Mucosa of gallbladder (tissue), 1 donor: ENCODE data around the gene RER1. TPM values are rescaled to one million over a fixed set of nuclear protein-coding genes. Genes with fewer than 3 reads are reported as not detected.
A peak's percentile ranks its signal among the peaks of the same experiment; 100 is the strongest.

Experiments used
- DNase-seq: peaks from one replicate; pipeline ENCODE4 v3.0.0-alpha.2; 2020; ENCODE audit warnings: low spot score
- total RNA-seq: library from RNA; stranded (reverse); gene quantifications from one replicate; pipeline ENCODE4 v1.2.1, GENCODE V29; 2021
- donor health status: DM: no; HTN: no; CAD: no.

The RER1 gene, protein sequence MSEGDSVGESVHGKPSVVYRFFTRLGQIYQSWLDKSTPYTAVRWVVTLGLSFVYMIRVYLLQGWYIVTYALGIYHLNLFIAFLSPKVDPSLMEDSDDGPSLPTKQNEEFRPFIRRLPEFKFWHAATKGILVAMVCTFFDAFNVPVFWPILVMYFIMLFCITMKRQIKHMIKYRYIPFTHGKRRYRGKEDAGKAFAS
- 172 TPM for total RNA-seq

DNA sequence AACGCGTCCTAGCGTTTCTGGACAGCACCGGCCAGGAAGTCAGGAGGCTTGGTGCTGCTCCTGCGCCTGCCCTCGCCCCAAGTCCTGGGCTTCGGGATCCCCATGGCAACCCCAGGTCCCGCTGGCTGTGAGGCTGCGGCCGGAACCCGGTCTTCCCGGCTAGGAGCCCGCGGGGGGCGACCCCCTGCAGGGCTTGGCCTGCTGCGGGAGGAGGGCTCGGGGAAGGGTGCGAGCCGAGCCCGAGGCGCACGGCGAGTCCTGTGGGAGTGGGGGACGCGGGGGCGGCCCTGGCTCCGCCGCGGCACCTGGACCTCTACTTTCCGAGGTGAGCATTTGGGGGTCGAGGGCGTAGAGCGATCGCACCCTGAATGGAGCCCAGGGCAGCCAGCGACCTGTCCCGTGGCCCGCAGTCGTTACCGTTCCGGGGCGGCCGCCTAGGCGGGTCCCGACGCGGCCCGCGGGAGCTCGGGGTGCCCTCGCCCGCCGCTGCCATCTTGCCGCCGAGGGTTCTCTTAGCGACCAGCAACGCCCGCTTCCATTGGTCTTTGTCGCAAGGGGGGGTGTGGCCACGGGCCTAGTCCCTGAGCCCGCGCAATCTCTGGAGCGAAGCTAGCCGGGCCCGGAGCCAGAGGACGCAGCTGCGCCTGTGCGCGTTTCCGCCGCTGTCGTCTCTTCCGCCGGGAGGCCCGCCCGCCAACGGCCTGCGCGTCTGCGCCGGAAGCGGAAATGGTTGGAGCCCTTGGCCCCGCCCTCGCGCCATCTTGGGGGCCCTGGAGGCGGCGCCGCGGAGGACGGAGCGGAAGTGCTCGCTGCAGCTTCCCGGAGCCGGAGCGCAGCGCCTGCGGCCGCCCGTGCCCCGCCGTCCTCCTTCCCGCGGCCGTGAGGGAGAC, at the start of gene RER1, which contains the start of gene MORN1:
RER1 (plus strand) TSS at position 801 of the 890 bp plus-strand sequence. CDS start 3,950 bp downstream, outside the sequence.
MORN1 (minus strand) TSS at position 514 of the 890 bp plus-strand sequence; CDS start at position 493, 21 bp downstream.
- peak; percentile 100 for DNase-seq

DNA sequence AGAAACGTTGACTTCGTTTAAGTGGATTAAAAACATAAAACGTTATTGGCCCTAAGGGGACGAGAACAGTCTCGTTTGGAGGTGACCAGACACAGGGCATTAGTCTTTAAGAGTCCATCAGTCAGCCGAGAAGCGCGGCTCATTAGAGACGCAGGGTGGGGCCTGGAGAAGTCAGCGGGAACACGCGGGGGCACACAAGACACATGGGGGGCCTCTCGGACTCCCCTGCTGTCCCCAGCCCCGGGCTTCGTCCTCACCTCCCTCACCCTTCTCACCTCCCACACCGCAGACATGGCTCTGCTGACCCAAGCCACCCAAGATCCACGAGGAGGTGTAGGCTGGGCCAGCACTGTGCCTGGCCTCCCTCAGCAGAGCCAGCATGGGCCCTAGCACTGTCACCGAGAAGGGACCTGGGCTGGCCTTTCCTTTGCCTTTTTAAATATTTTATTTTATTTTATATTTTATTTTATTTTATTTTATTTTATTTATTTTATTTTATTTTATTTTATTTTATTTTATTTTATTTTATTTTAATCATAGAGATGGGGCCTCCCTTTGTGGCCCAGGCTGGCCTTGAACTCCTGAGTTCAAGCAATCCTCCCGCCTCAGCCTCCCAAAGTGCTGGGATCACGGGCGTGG, 49.1 kb upstream of the RER1 start:
- DNase-seq = no peak

DNA sequence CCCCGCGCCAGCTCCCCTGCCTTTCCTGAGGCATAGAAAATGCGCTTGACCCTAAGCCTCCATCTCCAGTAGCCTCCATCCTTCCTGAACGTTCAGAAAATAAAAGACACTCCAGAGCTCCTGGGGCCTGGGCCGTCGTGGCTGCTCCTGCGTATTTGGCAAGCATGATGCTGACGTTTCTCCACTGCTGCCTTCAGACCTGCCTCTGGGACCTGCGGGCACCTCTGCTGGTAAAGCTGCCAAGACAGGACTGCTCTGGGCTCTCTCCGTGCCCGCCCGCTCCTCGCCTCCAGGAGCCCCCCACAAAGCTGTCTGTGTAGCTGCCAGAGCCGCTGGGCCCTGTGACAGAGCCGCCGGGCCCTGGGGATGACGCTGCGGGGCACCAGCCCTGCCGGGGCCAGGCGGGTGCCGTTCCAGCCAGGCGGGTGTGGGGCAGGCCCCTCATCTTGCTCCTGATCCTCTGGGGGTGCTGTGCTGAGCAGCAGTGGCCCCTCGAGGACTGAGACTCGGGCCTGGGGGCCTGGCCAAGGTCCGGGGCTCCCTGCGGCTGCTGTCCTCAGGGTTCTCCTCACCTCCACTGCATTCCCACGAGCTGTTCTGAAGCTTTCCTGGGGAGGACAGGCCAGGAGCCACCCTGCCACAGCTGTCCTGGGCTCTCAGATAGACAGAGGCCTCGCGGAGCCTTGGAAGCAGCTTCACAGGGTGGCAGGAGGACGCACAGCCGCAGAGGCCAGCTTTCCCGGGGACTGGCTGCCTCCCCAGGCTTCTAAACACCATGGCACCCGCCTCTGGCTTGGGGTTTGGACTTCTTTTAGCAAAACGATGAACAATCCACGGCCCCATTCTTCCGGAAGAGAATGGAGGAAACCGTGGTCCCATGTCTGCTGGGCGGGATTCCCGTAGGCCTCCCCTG, 48.4 kb upstream of the RER1 start:
- no peak for DNase-seq

DNA sequence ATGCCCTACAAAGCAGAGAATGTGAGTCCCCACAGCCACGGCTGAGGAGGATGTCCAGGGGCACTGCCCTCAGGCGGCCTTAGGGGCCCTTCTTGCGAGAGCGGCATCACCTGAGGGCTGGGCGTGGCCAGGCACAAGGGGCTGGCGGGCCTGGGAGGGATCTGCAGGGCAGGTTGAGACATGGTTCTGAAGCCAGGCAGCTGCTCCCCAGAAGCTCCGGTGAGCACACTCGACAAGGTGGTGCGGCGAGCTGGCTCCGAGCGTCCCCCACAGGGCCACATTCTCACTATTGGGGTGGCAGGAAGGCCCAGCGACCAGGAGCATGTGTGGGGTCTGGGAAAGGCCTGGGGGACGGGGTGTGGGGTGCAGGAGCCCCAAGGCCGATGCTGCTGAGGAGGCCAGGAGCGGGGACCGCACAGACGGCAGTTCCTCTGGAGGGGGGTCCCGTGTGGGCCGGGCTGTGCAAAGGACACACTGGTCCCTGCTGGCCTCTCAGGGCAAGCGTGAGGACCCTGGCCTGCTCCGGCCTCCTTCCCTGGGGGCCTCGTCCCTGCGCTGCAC, 47.4 kb upstream of the RER1 start:
- no peak for DNase-seq

DNA sequence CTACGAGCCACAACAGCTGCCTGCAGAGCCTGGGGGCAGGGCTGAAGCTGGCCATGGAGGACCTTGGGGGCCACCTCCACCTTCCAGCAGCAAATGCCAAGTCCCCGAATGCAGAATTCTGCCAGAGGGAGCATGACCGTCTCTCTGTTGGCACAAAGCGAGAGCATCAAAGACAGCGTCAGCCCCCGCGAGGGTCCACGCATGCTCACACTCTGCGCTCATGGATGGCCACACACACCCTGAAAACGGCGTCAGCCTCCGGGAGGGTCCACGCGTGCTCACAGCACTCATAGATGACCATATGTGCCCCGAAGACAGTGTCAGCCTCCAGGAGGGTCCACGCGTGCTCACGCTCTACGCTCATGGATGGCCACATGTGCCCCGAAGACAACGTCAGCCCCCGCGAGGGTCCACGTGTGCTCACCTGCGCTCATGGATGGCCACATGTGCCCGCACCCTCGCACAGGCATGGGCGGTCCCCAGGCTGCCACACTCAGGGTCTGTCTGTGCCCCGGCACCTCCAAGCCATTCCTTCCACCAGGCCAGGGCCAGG, 46.8 kb upstream of the RER1 start:
- no peak for DNase-seq

DNA sequence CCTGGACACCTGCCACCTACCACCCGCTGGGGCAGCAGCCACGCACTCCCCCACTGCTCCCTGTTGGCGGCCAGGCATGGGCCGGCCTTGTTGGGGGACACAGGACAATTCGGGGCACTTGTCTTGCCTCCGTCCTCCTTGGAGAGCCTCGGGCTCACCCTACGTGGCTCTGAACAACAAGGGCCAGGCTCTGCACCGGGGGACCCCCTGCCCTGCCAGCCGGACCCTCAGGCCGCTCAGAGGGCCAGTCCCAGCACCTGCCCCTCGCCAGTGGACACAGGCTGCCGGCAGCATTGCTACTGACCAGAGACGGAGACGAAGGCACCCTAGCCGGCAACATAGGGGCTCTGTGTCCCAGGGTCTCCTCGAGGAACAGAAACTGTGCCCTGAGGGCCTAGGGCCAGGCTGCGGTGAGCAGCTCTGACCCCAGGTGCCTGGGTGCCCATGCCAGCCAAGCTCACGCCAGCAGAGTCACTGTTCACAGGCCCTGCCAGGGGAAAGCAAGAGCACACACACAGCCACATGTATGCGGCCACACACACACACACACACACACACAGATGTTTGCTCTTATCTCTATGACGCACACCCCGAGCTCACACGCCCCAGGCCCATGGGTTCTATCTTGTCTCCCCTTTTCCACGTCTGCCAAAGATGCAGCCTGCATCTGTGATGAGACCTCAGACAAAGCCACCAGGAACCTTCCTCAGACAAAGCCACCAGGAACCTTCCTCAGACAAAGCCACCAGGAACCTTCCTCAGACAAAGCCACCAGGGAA, 46.2 kb upstream of the RER1 start:
- no peak for DNase-seq

DNA sequence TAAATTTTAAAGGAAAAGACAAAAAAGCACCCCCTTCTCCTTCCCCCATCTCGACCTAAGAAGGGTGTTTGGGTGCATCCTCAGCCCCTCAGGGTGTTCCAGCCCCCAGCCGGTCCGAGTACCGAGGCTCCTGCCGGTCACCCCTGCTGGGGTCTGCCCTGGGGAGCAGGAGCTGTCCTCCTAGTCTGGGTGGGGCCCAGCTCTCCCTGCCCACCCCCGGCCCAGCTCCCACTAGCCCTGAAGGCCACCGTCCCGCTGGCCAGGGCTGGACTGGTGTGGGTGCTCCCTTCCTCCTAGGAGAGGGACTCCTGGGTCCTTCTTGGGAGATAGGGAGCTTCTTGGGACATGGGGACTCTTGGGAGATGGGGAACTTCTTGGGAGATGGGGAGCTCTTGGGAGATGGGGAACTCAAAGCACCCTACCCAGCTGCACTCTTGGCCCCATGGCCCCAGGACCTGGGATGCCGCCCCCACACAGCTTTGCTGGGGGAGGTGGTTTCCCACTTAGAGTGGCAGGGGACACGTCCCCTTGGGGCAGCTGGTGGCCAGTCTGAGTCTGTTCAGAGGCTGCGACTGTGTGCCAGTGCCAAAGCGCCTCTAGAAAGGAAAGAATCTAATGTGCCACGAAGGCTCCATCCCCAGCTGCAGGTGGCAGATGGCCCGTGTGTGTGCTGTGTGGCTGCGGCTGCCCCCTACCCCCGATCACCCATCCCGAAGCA, 44.8 kb upstream of the RER1 start:
- DNase-seq = no peak

DNA sequence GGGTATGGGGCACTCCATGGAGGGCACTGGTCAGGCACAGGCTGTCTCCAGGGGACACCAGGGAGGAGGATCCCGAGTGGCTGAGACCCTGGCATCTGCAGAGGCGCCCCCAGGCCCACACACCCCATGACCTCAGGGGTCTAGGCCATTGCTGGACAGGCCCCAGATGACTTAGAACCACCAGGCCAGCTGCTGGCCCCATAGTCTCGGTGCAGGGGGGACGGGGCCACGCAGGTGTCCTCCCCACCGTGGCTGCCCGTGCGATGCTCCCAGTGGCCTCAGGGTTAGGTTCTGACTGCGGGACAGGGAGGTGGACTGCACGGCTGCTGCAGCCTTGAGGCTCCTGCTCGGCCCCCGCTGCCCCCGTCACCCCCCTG, 44.2 kb upstream of the RER1 start:
- no peak for DNase-seq

DNA sequence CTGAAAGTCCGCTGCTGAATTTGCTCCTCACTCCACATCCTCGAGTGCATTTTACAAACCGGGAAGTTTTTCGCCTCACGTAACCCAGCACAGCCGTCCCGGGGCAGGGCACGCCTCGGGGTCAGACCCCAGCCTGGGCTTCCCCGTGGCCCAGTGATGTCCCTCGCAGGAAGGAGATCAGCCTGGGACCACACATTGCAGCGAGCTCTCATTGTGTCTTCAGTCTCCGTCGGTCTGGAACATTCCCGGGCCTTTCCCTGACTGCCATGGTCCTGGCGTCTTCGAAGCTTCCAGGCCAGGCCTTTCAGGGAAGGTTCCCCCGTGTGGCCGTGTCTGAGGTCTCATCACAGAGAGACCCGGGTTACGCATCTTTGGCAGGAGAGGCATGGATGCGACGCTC, 43.7 kb upstream of the RER1 start:
- no peak for DNase-seq

DNA sequence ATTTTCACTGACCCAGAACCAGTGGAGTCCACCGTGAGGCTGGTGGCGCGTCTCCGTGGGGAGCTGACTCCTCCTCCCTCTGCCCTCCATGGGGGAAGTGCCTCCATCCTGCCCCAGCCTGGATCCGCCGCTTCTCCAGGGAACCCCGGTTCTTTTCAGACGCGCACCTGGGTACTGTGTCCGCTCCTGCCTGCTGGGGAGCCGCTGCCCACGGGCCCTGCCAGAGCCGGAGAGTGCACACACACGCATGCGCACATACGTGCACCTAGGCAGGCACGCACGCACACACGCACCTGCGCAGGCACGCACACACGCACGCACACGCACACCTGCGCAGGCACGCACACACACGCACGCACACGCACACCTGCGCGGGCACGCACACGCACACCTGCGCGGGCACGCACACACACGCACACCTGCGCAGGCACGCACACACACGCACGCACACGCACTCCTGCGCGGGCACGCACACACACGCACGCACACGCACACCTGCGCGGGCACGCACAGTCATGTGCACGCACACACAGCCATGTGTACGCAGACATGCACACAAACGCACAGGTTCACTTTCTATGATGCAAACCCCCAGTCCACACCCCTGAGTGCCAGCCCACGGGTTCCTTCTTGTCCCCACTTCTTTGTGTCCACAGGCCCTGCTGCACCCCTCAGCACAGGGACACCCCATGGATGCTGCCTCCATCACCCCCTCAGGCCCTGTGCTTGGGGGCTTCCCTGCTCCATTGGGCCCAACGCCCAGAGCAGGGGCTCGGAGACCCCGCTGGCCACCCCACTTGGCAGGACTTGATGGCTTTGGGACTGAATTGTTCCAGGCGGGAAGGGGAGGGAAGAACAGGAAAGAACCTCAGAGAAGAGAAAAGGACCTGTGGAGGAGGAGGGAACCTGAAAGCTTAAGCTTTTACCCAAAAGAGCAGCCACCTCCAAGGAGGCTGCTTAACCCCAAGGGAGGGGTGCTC, 43.0 kb upstream of the RER1 start:
- DNase-seq = no peak

DNA sequence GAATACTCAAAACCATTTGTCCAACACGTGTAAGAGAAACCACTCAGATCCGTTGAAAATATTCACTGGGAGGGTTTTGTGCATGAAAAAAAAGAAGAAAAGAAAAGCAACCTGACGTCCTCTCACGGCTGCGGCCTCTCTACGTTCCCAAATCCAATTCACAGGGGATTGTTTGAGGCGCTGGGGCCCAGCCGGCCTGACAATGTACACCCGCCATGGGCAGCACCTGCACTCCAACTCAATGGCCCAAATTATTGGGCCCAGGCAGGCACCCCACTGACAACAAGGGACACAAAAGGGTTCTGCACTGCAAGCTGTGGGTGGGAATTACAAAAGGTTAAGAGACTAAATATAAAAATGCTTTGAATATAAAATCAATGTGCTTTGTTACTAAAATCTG, 41.8 kb upstream of the RER1 start:
- DNase-seq = no peak

DNA sequence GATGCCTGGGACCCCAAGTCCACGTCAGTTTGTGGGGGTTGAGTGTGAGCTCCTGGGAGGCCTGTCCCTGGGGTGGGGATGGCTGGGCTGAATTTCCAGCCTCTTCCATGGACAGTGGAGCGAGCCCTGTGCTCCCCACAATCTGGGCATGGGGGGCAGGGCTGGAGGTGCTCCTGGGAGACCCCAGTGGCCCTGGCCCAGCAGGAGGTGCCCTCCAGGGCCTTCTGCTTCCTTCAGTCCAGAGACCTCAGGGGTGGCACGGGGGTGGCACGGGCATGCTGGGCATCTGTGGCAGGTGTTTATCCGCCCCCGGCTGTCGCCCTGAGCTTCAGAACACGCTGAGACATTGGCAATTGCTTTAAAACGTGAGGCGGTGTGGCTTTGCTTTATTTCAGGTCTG, 41.1 kb upstream of the RER1 start:
- DNase-seq = no peak

DNA sequence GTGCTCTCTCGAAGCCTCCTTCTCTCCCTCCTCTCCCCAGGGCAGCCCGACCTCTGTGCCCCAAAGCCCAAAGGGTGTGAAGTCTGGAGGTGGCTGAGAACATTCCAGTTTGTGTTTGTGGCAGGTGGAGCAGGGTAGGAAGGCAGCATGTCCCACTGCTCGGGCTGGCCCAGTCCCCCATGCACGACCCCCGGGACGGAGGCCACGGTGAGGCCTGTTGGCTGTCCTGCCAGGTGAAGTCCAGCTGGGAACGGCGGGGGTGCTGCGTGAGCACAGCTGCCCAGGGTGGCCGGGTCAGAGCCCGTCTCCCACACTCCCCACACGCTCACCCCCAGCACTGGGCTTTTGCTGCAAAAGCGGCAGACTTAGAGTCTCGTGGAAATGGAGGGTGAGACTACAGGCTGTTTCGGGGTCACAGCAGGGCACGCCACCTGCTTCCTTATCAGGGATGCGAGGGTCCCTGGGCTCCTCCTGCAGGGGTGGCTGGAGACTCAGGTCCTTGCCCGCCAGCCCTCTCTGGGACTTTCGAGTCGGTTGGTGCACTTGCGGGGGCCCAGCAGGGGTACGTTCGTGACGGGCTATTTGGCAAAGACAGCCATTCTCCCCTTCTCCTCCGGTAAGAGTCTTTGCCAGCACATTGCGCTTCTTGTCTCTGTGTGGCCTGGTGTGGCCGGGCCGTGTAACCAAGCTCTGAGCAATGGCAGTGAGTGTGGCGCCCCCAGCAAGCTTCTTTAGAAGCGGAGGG, 40.6 kb upstream of the RER1 start:
- DNase-seq = no peak

DNA sequence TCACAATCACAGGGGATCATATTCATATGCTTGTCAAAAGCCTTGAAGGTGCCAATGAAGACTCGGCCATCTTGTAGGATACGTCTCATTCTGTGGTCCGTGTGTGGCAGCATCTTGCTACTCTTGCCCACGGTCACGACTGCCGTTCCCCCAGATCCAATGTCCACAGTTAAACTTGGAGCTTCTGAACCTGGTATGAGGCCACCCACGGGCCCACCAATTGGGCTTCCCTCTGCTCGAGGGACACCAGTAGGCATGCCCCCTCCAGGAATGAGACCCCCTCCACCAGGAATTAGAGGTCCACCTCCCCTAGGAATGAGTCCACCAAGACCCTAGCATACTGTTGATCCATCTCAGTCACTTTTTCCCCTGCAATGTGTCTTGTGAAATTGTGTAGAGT, 39.9 kb upstream of the RER1 start:
- no peak for DNase-seq

DNA sequence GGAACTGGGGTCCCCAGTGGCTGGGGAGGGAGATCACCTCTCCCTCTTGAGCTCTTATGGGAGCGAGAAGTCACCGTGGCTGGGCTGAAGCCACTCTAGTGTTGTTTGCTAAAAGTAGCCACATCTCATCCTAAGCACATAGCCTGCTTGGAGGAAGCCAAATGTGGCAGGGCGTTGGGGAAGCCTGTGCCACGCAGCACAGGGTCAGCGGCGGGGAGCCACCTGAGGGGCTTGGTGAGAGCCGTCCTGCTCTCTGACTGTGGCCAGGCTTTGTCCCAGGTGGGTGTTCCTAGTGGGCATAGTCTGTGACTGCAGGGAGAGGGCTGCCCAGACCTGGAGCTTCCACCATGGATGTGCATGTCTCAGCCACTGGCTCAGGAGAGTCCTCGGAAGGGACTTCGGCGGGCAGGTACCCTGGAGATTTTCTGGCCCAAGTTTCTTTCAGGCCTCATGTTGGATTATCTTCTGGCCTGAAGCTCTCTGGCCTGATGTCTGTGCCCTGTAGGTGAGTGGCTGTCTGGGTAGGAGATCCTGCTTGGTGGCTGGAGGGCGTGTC, 39.2 kb upstream of the RER1 start:
- no peak for DNase-seq

DNA sequence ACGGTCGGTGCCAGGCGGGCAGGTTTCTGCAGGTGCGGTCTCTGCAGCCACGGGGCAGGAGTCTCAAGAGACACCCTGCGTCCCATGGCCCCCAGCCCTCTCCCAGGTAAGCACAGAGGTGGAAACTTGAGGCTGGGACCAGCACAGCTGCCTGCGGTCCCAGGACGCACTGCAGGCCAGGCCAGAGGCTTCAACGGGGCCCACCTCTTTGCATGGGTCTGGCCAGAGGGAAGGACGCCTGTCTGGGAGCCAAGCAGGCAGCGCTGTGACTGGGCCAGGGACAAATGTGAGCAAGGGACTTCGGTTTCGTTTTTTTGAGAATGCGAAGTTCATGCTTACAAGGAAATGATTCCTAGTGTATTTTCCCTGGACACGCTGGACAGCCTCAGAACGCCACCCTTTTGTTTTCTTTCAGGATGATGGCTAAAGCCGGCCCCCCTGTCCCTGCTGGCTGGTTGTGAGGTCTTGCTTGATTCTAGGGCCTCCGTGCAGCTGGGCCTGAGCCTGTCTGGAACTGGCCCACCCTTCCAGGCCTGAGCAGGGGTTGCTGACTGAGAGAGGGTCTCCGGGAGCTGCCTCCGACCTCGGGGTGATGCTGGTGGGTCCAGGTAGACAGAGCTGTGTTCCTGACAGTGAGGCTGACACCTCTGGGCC, 38.6 kb upstream of the RER1 start:
- DNase-seq = no peak
